Left hindlimb (tissue), 1 donor: ENCODE data around the gene KCNIP2.
"Not testable (repeated sequence)": the region's sequence is repeated elsewhere in the genome, so short reads cannot be mapped to it uniquely, and the experiment has no call there.

ENCODE experiments used
- DNase-seq: peaks from one replicate; pipeline ENCODE4 v3.0.0-alpha.2; 2018

Gene KCNIP2

DNA sequence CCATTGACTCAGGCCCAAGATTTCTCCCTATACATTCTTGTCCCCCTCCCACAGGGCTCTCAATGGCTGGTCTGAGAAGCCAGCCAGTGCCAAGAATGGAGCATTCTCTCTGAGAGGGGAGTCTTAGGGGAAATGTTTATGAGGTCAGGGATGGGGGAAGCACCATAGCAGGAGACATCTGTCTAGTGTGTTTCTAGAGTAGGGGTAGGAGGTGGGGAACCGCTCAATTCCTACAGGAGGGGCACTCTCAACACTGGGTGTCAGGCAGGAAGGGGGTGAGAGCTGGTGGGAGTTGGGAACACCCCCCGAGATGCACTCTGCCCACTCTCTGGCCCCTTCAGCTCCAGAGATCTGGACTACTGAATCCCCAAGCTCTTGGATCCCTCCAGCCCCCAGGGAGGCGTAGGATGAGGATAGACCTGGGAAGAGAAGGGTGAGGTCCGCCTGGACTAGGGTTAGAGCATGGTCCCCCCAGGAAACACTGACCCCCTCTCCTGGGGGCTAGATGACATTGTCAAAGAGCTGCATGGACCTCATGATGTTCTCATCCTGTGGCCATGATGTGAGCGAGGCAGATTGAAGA, 16.7 kb downstream of the KCNIP2 start:
- DNase-seq, result no peak

DNA sequence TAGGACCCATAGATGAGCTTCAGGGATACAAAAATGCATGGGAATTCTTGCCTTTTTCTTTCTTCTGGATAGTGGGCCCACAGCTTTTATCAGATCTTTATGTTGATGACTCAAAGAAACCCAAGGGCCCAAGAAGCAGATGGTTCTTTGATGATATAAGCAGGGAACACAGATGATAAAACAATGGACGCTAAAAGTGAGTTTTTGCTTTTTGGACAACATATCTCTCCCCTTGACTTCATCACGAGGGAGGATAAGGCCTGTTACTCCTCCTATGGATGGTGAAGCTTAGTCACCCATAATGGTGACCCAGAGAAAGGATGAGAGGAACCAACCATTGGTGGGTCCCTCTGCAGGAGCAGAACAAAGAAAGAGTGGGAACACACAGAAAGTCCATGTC, 18.9 kb downstream of the KCNIP2 start:
- no peak for DNase-seq

DNA sequence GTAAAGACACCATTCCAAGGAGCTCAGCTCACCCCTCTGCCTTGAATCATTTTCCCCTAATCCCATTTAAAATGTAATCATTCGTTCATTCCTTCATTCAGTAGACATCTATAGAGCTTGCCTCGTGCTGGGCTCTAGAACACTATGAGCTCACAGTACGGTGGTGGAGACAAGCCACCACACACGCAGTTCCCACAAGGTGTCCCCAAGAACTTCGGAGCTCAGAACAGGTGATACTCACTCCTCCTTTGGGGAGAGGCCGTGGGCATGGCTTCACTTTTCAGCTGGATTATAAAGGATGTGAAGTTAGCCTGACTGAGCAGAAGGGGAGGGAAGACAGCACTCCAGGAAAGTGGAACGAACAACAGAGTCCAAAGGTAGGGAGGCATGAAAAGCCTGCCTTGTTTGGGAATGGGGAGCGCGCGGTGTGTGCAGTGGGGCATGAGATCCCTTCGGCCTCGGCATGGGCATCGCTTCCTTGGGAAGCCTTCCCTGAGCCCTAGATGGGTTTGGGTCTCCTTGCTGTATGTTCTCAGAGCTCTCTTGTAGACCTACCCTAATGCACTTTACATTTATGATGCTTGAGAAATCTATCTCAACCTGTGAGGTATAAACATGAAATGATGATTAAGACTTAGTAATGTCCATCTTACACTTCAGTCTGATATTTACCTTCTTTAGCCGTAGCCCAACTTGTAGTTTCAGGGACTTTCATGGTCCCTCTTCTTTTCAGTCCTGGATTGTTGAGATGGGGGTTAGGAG, 24.5 kb downstream of the KCNIP2 start:
- no peak for DNase-seq

DNA sequence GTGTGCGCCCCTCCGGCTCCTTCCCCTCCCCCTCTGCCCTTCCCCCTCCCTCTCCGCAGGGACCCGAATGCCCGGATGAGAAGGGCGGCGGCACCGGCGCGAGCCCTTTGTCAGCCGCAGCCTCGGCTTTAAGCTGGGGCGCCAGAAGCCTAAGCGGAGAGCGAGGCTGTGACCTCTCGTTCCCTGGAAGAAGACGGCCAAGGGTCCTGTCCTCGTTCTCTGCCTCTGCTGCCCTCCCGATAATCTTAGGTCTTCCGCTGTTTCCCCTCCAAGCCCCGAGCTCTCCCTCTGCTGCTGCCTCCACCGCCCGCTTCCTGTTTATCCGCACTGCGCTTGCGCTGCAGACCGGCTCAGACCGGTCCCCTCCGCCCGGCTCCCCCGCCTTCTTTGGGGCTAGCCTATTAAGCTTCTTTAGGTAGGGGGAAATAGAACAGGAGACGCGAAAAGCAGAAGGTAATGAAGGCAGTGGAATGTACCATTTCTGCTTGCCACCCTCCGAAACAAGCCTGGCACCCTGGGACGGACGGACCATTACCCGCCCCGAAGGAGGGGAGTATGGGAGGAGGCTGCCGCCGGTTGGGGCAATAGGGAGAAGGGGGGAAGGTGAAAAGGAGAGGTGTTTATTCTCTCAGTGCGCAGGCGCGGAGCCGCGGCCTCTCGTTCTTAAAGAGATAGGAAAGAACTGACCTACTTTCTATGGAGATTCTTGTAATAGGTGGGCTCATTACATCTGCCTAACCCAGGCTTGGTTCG, 25.3 kb downstream of the KCNIP2 start, which contains the start of gene OGA:
Gene OGA (minus strand): TSS at position 326 of the 753 bp plus-strand sequence. CDS start 422 bp downstream, outside the sequence.
- peak; percentile 99 for DNase-seq

DNA sequence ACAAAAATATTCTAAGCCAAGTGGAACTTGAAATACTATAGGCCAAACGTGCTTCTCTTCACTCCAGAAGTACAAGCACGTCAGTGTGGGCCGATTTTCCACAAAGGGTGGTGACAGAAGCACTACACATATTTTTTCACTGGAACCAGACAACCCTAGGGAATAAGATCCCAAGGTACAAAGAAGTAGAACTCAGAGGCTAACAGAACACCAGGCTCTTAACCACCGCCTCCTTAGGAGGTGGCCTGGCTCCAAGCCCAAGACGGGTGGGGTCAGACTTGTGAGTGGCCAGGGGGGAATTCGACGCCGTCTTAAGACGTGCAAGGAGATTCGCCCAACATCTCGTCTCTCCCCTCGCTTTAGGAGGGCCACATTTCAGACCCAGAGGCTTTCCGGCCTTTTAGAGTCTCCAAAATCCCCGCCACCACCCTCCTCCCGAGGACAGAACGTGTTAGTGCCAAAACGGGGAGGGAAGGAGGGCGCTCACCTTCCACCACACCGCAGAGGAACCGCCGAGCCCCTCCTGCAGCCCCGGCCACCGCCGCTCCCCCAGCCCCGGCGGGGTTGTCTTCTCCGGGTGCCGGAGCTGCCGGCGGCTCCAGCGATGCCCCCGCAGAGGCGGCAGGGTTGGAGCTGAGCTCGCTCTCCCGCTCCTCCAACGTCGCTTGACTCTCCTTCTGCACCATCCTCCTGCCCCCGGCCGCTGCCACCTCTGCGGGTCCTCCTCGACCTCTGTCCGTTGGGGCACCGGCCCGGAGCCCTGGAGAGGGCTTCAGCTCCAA, 26.1 kb downstream of the KCNIP2 start:
- peak; percentile 88 for DNase-seq

DNA sequence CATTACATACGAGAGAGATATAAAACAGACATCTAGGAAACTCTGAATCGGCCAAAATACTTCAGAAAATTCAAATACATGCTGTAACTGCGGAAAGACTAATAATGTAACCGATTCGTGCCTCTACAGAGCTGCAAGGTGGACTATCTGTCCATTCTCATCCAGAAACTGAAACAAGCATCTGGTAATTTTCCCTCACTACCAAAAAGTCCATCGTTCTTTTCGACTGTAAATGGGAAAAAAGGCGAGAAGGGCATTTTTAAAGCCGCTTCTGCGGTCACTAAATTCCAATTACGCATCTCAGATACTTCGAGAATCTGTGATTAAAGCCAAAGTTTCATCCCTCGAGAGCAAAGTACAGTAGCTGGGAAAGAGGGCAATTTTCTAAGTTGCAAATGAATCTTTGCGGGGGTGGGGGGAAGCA, 26.7 kb downstream of the KCNIP2 start:
- DNase-seq, result no peak

DNA sequence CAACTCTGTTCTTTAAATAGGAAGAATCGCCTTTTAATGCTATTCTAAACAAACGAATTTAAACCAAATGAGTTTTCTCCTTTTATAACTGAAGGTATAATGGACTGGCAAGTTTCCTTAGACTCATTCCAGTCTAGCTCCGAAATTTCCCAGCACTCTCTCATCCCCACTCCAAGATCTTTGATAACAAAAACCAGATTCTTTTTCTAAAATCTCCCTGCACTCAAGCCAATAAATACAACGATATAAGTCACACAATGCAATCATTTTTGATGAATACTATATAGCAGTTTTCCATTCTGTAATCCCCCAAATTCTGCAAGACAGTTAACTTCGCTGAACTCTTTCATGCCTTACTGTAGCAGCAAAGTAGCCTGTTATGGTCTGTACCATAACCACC, 27.2 kb downstream of the KCNIP2 start:
- no peak for DNase-seq

DNA sequence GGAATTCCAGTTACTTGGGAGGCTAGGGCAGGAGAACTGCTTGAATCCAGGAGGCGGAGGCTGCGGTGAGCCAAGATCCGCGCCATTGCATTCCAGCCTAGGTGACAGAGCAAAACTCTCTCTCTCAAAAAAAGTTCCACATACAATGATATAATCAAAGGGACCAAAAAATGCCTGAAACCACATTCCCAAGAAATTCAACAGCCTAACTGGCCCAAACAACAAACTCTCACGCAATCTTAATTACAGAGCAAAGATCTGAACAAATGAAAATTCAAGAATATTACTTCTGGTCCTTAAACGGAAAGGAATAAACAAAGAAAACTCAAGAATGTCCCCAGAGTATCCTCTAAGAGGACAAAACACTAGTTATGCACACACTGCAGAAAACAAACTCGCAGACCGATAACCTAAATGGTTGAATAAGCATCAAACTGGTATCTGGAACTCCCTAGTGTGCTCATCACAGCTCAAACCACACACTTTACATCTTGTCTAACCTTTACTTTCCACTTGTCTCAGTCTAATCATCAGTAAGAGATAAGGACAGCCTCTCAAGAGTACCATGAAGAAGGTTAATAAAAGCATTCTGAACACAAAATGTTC, 29.0 kb downstream of the KCNIP2 start:
- DNase-seq, result no peak

DNA sequence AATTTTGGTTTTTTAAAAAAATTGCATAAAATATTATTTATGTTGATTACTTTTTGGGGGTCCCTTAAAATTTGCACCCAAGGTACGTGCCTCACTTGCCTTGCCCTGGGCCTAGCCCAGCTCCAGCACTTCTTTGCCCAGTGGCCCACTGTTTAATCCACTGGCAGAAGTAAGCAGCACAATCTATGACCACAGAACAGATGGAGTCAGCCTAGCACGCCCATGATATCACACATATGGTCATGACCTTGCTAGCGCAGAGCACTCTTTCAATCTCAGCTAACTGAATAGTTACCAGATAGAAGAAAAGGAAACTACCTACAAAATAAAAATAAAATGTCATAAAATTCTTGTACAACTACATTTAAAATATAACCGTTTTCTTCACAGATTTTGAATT, 31.0 kb downstream of the KCNIP2 start:
- no peak for DNase-seq

DNA sequence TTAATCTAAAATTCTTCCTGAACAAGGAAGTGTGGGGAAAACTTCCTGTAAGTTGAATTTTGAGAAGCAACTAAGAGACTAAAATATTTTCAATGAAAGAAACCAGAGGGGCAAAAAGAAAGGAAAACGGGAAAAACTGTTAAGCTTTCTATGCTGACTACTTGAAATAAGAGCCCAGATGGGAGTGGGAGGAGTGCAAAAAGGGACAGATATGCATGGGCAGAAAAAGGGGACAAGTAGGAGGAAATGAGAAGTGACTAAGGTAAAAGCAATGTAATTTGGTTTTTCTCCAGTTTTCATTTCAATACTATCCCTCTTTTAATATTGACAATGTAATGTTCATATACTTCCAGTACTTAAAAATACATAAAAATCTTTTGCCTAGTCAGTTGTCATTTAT, 36.4 kb downstream of the KCNIP2 start:
- no peak for DNase-seq

DNA sequence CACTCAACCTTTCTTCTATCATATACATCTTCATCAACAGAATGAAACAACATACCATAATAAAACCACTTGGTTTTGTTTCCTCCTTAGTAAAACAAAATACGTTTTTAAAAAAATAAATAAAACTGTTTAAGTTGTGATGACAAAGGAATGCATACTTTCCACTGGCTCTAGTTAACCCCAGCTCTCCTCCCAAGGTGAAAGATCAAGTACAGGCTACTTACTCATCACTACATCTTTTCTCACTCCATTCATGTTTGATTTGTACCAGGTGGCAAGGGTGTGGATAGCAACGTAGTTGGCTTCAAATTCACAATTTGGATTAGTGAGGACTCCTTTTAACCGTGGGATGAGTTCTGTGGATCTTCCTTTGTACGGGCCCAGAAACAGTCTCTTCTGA, 40.1 kb downstream of the KCNIP2 start:
- DNase-seq, result no peak

DNA sequence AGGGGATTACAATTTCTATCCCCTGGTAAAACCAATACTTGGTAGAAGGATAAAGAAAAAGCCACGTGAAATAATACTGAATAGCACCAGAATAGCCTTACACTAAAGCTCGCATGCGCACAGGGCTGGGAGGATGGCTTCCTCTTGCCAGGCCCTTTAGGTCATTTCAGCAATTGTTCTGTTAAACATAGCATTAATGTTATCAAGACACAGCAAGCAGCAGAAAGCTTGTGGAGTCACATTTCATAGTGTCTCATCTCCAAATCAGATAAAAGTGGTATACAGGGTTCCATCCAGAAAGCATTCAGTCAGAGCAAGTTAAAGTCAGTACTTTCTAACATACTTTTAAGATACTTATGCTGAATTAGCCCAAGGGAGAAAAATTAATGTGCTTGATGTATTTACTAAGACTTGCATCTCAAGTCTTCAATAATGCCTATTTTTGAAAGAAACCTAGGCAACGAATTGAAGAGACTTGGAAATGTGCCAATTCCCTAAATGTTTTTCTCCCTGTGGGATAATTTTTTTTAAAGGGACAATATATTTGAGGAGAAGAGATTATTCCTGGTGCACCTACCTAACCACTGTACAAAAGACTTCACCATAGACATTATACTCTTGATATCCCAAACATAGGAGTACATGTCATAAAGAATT, 46.1 kb downstream of the KCNIP2 start:
- no peak for DNase-seq

DNA sequence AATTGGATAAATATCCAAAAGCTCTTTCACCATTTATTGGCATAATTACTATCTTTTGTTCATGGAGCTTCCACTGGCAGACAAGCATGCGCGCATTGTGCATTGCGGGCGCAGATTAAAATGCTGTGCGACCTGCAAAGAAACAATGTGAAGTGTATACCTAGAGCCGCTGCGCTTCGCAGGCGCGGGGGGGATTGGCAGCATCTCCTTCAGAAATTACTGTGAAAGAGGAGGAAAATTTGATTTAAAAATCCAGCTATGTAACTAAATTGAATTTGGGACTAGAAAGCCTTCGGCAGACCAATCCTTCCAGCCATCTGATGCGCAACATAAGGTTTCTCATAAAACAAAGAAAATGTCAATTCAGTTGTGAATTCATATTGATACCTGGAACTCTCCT, 50.1 kb downstream of the KCNIP2 start:
- no peak for DNase-seq

DNA sequence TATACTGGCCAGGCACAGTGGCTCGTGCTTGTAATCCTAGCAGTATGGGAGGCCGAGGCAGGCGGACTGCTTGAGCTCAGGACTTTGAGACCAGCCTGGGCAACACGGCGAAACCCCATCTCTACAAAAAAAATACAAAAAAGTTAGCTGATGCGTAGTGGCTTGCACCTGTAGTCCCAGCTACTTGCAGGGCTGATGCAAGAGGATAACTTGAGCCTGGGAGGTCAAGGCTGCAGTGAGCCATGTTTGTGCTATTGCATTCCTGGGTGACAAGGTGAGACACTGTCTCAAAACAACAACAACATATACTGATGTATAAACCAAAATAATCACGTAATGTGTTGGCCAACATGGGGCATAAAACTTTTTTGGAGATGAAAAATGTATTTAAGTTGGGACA, 53.9 kb downstream of the KCNIP2 start:
- no peak for DNase-seq

DNA sequence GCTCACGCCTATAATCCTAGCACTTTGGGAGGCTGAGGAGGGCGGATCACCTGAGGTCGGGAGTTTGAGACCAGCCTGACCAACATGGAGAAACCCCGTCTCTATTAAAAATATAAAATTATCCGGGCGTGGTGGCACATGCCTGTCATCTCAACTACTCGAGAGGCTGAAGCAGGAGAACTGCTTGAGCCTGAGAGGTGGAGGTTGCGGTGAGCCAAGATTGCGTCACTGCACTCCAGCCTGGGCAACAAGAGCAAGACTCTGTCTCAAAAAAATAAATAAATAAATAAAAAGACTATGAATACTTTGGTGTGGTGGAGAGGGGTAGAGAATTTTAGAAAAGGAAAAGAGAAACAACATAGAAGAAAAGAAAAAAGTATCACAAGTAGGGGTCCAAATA, 54.4 kb downstream of the KCNIP2 start:
- DNase-seq, result not testable (repeated sequence)

DNA sequence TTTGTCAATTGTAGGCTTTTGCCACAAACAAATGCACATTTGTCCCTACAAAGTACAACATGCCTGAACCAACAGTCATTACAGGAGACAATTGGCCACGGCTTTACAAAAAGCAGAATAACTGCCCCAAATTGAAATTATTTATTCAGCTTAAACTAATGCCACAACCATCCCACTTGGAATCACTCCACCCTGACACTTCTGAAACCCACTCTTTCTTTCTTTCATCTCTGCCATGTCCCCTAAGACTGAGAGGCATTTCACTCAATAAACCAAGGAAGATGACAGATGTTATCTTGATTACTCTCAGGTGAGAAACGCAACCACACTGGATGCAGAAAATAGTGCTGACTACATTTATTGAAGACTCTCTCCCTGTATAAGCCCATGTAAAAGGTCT, 57.8 kb downstream of the KCNIP2 start:
- no peak for DNase-seq

DNA sequence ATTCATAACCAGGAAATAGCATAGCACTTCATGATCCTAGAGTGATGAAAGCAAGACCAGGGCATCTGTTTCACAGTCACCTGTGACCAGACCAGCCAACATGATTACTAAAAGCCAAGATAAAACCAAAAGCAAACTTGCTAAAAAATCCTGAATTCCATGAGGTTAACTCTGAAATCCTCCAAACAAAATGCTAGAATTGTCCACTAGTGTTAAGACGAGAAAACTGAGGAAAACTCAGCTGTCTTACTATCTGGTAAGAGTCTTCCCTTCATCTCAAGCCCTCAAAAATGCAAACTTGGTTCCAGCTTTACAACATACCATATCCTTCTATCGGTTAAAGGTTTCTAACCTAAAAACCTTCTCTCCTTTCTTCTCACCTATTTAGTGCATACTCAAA, 59.0 kb downstream of the KCNIP2 start:
- DNase-seq, result no peak

DNA sequence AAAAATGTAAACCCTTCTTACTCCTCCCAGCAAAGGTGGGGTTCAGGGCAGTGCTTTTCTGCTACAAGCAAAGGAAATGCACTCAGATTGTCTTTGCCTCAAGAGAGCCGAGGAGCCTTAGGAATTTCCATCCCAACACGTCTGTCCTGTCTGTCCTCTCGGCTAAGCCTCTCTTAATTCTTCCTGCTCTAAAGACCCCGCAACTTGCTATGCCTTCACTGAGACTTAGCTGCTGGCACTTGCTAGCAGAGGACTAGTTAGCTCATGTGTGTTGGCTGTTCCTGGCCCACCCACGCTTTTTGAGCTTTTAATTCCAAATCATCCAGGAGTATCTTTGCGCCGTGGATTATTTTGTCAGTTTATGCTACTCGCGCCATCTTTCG, 59.9 kb downstream of the KCNIP2 start:
- no peak for DNase-seq

DNA sequence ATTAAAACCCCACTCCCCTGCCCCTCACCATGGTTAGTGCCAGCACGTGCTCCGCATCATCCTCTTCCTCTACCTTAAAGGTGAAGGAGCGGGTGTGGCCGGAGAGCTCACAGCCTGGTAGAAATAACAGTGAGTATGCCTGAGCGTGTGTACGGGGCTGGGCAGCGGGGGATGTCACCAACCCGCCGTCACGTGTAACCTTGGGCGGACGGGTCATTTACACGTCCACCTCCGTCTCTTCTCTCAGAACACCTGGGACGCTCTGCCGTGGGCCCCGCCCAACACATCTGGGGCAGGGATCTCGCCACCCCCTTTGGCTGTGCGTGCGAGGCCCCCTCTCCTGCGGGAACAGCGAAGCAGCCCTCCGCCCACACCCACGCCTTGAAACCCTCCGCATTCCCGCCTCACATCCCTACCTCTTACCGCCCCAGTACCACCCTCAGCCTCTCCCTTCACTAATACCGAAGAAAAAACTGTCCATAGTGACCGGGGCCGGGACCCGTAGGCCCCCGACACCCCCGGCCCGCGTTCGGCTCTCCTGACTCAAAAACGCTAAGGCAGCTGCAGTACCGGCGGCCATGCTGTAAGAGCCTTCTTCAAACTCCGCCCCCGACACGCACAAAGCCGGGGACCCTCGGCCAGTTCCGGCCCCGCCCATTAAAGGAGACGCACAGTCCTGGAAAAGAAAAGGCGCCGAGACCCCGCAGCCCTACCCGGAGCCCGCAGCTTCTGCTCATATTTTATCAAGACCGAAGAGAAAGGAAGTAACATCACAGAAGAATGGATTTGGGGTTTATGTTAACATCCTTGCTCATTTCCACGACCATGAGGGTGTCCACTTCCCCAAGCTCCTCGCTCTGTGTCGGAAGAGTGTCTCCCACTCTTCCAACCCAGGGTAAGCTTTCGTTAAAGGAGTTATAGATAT, 60.5 kb downstream of the KCNIP2 start, which contains the start of gene NPM3:
Gene NPM3 (minus strand): TSS at position 636 of the 925 bp plus-strand sequence. CDS start 56 bp downstream, at position 580.
- DNase-seq, result peak; percentile 90

DNA sequence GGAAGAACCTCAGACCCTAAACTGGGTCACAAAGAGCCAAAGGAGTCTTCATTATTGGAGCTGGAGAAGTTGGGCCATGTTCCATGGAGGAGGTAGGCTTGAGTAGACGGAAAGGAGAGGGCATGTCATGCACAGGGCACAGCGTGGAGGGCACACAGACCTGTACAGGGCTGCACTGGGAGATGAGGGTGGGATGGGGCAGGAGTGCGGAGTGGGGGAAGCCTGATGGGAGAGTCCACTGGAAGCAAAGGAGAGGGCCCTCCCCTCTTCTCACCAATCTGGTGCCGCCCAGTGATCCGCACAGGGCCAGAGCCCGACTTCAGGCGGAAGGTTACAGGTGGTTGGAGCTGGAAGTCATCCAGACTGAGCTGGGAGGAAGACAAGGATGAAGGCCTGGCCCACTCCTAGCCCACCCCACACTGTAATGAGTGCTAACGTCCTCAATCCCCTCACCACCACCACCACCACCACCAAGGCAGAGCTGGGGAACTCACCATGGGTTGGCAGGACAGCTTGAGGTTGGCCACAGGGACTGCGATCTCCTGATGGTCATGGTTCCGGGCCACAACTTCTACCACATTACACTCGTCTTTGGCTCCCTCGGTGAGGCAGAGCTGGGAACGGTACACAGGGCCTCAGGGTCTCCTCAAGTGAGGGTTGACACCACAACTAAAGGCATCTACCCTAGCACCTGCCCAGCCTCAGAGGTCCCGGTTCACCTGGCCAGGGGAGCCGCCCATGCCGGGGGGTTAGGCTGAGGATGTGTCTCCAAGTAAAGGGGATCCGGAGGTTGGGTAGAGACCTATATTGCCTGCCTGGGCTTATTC, 61.4 kb downstream of the KCNIP2 start:
- no peak for DNase-seq
